T-helper 17 cell (primary cell): Measurements from ENCODE around the gene ASGR2. TPM values are rescaled to one million over a fixed set of nuclear protein-coding genes. Genes with fewer than 3 reads are reported as not detected.
"Not testable (repeated sequence)": the region's sequence is repeated elsewhere in the genome, so short reads cannot be mapped to it uniquely, and the experiment has no call there.

Experiments used
- ATAC-seq: fragments of 150-1000 bp; cut with Tn5 transposase; 2 replicates; pipeline ENCODE4 v1.10.0; 2021; ENCODE audit warnings: mild to moderate bottlenecking, moderate library complexity
- DNase-seq, 3 donors: peaks; one replicate each; pipeline versions ENCODE4 v3.0.0 to v3.0.0-alpha.2; 2020 to 2021
- H3K9me3 ChIP-seq: one replicate; pipeline ENCODE4 v1.7.0; 2013; ENCODE audit warnings: low read length, mild to moderate bottlenecking; ENCODE audit not compliant: control insufficient read depth, poor library complexity, severe bottlenecking
- H3K27ac Mint-ChIP-seq: one replicate; pipeline ENCODE4 v1.8.0; 2022; ENCODE audit warnings: mild to moderate bottlenecking, moderate library complexity, mixed read lengths
- H3K27me3 Mint-ChIP-seq: one replicate; pipeline ENCODE4 v1.8.0; 2022; ENCODE audit warnings: mixed read lengths
- H3K36me3 Mint-ChIP-seq: one replicate; pipeline ENCODE4 v1.8.0; 2022; ENCODE audit warnings: low read depth, mixed read lengths
- H3K4me1 Mint-ChIP-seq: one replicate; pipeline ENCODE4 v1.8.0; 2022; ENCODE audit warnings: mild to moderate bottlenecking, mixed read lengths
- H3K4me3 Mint-ChIP-seq: one replicate; pipeline ENCODE4 v1.8.0; 2022; ENCODE audit warnings: mild to moderate bottlenecking, moderate library complexity, mixed read lengths
- total RNA-seq, 4 donors: library from RNA in 2 of 4; stranded (reverse) in 2 of 4; gene quantifications; one replicate each; pipeline ENCODE4 v1.2.3 and lab custom pipeline; 2022 to 2026

Gene ASGR2
- total RNA-seq, 2 donors from 2014 or later: 0.67 to 0.78 TPM

DNA sequence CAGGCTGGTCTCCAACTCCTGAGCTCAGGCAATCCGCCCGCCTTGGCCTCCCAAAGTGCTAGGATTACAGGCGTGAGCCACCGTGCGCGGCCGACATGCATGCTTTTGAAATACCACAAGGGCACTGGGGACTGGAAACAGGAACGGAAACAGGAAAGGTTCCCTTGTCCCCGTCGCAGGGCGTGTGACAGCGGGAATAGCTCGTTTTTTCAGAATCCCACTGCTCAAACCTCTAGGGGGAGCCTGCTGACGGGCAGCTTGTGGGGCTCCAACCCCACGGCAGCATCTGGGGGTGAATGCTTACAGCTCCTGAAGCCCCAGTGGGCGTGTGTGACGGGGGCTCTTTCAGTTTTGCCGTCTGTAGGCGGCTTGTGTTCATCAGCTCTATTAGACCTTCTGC, 18.8 kb upstream of the ASGR2 start:
- Mint-ChIP-seq H3K36me3 (no peaks in the 10 kb centered on the region), H3K4me1 (peaks cover 18% of the 10 kb centered on the region), H3K27ac (peak overlapping the region; percentile 97), H3K4me3 (peak overlapping the region; percentile 84), H3K27me3 (no peaks in the 10 kb centered on the region)
- no peaks in the 10 kb centered on the region for H3K9me3 ChIP-seq
- ATAC-seq (peak; percentile 12), DNase-seq (peak in 1 of 3 donors; percentile 35)

DNA sequence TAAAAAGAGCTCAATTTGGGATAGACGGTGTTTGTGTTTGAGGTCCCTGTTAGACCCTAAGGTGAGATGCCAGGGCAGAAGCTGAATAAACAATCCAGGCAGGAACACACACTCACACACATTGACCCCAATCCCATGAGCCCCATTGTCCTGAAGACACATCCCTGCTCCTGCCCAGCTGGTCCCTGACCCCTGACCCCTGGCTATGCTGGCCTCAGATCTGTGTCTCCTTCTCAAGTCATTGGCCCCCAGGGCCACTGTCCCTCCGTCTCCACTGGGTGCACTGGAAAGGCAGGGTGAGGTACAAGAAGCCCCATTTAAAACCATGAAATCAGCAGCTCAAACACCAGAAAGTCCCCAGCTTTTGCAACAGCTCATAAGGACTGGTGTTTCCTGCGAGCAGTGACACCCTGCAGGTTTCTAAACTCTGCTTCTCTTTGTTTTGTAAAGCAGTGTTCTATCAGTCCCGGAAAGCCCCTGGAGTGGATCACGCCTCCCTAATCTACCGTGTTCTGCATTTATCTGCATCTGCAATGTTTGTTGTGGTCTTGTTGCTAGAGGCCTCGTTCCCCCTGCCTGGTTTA, 18.0 kb upstream of the ASGR2 start:
- H3K4me3 Mint-ChIP-seq: peak overlapping the region; percentile 84
- peaks cover 18% of the 10 kb centered on the region for H3K4me1 Mint-ChIP-seq
- H3K36me3 Mint-ChIP-seq: no peaks in the 10 kb centered on the region
- H3K27ac Mint-ChIP-seq: peak overlapping the region; percentile 97
- peak; percentile 98 for ATAC-seq
- peak; percentile 16 to 60 (median 52) for DNase-seq
- H3K27me3 Mint-ChIP-seq: no peaks in the 10 kb centered on the region
- no peaks in the 10 kb centered on the region for H3K9me3 ChIP-seq

DNA sequence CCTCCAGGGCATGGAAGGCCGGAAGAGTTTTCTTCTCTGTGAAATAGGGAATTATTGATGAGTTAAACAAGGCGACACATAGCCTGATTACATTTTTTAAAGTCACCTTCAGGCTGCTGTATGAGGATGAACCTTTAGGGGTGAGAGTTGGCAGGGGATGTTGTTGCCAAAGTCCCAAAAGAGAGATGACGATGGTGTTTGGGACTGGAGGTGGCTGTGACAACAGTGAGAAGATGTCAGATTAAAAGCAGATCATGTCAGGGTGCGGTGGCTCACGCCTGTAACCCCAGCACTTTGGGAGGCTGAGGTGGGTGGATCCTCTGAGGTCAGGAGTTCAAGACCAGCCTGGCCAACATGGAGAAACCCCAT, 16.8 kb upstream of the ASGR2 start:
- no peaks in the 10 kb centered on the region for H3K36me3 Mint-ChIP-seq
- peaks cover 18% of the 10 kb centered on the region for H3K4me1 Mint-ChIP-seq
- ATAC-seq (no peak), DNase-seq (no peak)
- no peaks in the 10 kb centered on the region for H3K27me3 Mint-ChIP-seq
- H3K4me3 Mint-ChIP-seq: peak overlapping the region; percentile 82
- H3K27ac Mint-ChIP-seq: peak overlapping the region; percentile 97
- H3K9me3 ChIP-seq: no peaks in the 10 kb centered on the region

DNA sequence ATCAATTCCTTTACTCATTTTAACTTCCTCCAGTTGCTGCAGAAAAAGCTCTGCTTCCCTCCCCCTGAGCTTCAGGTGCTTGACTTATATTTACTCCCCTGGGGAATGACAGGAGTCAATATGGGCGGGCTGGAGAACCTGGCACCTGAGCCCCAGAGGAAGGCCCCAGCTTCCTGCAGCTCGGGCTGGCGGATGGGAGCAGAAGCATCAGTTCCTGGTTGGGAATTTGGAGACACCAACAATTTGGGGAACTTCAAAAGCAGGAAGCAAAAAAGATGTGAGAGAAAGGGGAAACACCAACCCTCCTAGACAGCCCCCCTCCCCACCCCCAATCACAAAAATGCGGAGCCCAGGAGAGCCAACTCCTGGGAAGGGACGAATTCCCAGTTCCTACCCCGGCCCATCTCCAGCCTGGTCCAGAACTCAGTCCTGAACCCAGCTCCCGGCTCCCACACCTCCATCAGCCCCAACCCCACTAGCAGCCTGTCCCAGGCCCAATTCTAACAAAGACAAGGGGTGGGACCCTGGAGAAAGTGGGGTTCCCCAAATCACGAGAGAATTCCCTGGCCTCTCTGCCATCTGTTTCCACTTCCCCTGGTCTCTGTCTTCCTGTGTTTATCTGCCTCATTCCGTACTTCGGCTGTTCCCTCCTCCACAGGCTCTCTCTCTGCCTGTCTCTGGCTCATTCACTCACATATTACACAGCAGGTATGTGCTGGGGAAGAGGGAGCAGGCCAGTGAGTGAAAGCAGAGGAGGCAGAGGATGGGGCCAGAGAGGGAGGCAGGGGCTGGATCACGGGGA, 16.2 kb upstream of the ASGR2 start:
- H3K4me1 Mint-ChIP-seq: peaks cover 16% of the 10 kb centered on the region
- no peak for DNase-seq
- H3K9me3 ChIP-seq: no peaks in the 10 kb centered on the region
- peak overlapping the region; percentile 97 for H3K27ac Mint-ChIP-seq
- H3K36me3 Mint-ChIP-seq: no peaks in the 10 kb centered on the region
- H3K27me3 Mint-ChIP-seq: no peaks in the 10 kb centered on the region
- ATAC-seq: no peak
- peak overlapping the region; percentile 82 for H3K4me3 Mint-ChIP-seq

DNA sequence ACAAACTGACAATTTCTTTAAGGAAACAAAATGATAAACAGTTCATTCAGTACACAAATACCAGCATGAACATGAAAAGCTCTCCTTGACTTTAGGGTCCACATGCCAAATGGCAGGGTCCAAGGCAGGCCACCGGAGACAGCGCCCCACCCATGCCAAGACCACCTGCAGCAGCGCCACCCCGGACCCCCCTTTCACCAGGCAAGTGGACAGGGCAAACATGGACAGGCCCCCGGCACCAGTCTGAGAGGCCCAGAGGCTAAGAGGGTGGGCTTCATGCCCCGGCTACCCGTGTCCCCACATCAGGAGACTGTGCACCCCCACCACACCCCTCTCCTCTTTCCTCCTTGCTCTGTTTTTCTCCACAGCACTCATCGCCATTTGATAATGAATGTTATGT, 14.7 kb upstream of the ASGR2 start:
- no peak overlapping the region for H3K27ac Mint-ChIP-seq

DNA sequence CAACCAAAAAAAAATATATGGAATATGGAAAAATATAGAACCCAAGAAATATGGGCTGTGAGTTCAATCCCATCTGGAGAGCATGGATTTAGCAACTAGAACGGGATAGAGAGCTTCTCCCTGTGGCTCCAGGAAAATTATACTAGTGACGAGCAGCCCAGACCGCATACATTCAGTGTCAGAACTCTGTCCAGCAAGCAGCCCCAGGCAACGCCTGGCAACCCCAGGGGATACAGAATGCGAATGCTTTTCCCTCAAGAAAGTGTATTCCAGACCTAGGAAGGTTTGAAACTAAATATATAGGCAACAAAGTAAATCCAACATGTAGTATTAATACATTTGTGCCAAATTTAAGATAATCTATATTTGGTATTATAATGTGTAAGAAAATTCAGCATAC, 13.5 kb upstream of the ASGR2 start:
- no peaks in the 10 kb centered on the region for H3K9me3 ChIP-seq
- H3K27ac Mint-ChIP-seq: no peak overlapping the region
- peaks cover 13% of the 10 kb centered on the region for H3K4me1 Mint-ChIP-seq
- H3K27me3 Mint-ChIP-seq: peaks cover 4% of the 10 kb centered on the region
- H3K36me3 Mint-ChIP-seq: no peaks in the 10 kb centered on the region
- no peak overlapping the region for H3K4me3 Mint-ChIP-seq
- ATAC-seq: no peak
- DNase-seq: no peak

More for the DNA sequence above, 14.7 kb upstream of the ASGR2 start:
- no peaks in the 10 kb centered on the region for H3K9me3 ChIP-seq
- no peak for DNase-seq
- Mint-ChIP-seq H3K27me3 (no peaks in the 10 kb centered on the region), H3K4me3 (no peak overlapping the region), H3K4me1 (peaks cover 16% of the 10 kb centered on the region), H3K36me3 (no peaks in the 10 kb centered on the region)
- ATAC-seq: no peak

DNA sequence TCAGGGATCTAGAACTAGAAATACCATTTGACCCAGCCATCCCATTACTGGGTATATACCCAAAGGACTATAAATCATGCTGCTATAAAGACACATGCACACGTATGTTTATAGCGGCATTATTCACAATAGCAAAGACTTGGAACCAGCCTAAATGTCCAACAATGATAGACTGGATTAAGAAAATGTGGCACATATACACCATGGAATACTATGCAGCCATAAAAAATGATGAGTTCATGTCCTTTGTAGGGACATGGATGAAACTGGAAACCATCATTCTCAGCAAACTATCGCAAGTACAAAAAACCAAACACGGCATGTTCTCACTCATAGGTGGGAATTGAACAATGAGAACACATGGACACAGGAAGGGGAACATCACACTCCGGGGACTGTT, 12.9 kb upstream of the ASGR2 start:
- not testable (repeated sequence) for ATAC-seq, H3K9me3 ChIP-seq, H3K4me1 Mint-ChIP-seq, H3K27ac Mint-ChIP-seq, H3K27me3 Mint-ChIP-seq, H3K36me3 Mint-ChIP-seq, DNase-seq, H3K4me3 Mint-ChIP-seq

DNA sequence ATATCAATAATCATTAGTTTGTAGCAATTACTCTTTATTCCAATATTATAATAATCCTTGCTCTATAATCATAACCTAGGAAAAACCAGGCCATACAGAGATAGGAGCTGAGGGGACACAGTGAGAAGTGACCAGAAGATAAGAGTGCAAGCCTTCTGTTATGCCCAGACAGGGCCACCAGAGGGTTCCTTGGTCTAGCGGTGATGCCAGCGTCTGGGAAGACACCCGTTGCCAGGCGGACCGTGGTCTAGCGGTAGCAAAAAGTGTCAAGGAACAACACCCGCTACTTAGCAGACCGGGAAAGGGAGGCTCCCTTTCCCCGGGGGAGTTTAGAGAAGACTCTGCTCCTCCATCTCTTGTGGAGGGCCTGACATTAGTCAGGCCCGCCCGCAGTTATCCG, 11.8 kb upstream of the ASGR2 start:
- not testable (repeated sequence) for H3K36me3 Mint-ChIP-seq, H3K4me1 Mint-ChIP-seq, H3K27ac Mint-ChIP-seq, H3K4me3 Mint-ChIP-seq, H3K27me3 Mint-ChIP-seq, ATAC-seq, H3K9me3 ChIP-seq, DNase-seq

DNA sequence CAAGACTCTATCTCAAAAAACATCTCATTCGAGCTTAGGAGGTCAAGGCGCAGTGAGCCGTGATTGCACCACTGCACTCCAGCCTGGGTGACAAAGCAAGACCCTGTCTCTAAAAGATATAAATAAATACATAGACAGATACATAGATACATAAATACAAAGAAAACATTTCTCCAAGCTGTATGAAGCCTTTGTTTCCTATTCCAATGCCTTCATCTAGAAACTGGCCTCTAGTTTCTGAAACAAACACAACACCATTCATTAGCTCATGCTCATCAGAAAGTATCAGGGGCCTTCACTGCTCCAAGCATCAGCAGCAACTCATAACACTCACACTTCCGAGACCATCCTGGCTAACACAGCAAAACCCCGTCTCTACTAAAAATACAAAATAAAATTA, 10.3 kb upstream of the ASGR2 start:
- DNase-seq (no peak), ATAC-seq (no peak)
- Mint-ChIP-seq H3K36me3 (peaks cover 2% of the 10 kb centered on the region), H3K4me1 (peaks cover 2% of the 10 kb centered on the region), H3K4me3 (no peak overlapping the region), H3K27ac (no peak overlapping the region), H3K27me3 (peaks cover 24% of the 10 kb centered on the region)
- H3K9me3 ChIP-seq: no peaks in the 10 kb centered on the region

DNA sequence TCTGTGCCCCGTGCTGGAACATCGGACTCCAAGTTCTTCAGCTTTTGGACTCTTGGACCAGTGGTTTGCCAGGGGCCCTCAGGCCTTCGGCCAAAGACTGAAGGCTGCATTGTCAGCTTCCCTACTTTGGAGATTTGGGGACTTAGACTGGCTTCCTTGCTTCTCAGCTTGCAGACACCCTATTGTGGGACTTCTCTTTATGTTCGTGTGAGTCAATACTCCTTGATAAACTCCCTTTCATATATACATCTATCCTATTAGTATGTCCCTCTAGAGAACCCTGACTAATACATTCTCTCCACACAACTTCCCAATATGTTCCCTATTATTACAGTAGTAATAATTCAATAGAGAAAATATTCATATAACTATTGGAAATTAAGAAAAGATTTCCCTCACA, 9.2 kb upstream of the ASGR2 start:
- no peak overlapping the region for H3K27ac Mint-ChIP-seq

DNA sequence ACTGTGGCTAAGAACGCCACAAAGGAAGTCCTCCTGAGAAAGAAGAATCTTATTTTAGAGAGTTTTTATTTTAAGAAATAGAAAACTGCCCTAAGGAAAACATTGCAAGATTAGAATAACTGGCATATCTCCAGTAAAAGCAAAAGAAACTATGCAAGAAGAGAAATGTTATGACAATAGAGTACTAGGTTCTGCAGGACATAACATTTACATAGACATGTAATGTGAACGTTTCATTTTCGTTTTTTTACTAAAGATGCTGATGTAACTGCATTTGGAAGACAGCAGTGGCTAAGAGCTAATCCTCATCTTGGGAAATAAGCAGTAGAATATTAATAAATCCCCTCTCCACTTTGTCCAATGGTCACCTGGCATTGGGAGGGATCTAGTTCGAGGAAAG, 7.8 kb upstream of the ASGR2 start:
- peaks cover 2% of the 10 kb centered on the region for H3K4me1 Mint-ChIP-seq
- H3K27ac Mint-ChIP-seq: no peak overlapping the region
- peaks cover 33% of the 10 kb centered on the region for H3K27me3 Mint-ChIP-seq
- no peak for DNase-seq
- peaks cover 2% of the 10 kb centered on the region for H3K36me3 Mint-ChIP-seq
- no peak overlapping the region for H3K4me3 Mint-ChIP-seq
- no peak for ATAC-seq
- no peaks in the 10 kb centered on the region for H3K9me3 ChIP-seq

More for the DNA sequence above, 9.2 kb upstream of the ASGR2 start:
- peaks cover 2% of the 10 kb centered on the region for H3K4me1 Mint-ChIP-seq
- H3K9me3 ChIP-seq: no peaks in the 10 kb centered on the region
- no peak for DNase-seq
- H3K4me3 Mint-ChIP-seq: no peak overlapping the region
- H3K36me3 Mint-ChIP-seq: peaks cover 2% of the 10 kb centered on the region
- H3K27me3 Mint-ChIP-seq: peaks cover 33% of the 10 kb centered on the region
- no peak for ATAC-seq

DNA sequence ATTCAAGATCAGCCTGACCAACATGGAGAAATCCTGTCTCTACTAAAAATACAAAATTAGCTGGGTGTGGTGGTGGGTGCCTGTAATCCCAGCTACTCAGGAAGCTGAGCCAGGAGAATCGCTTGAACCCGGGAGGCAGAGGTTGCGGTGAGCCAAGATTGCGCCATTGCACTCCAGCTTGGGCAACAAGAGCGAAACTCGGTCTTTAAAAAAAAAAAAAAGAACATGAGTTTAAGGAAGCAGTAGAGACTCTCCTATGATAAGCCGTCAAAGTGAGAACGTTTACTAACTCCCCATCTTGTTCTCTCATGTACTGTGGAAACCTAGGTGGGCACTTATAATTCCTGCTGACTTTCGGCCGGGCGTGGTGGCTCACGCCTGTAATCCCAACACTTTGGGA, 6.0 kb upstream of the ASGR2 start:
- H3K27me3 Mint-ChIP-seq: peaks cover 33% of the 10 kb centered on the region
- not testable (repeated sequence) for DNase-seq, ATAC-seq

DNA sequence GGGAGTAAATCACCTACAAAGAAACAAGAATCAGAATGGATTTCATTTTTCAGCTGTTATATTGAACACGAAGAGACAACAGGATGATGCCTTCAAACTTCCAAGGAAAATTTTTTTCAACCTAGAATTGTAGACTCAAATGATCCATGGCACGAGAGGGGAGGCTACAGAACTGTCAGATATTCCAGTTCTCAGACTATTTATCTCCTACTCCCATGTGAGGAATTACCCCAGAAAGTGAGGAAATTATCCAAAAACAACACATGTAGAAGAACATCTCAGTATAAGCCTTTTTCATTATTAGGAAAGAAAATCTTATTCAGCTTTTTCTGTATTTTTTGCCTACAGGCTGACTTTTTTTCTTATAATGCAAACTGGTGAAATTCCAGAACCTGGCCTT, 5.5 kb upstream of the ASGR2 start:
- ATAC-seq (no peak), DNase-seq (no peak)
- H3K4me3 Mint-ChIP-seq: no peak overlapping the region
- H3K9me3 ChIP-seq: no peaks in the 10 kb centered on the region
- H3K4me1 Mint-ChIP-seq: peaks cover 2% of the 10 kb centered on the region
- no peak overlapping the region for H3K27ac Mint-ChIP-seq
- peaks cover 2% of the 10 kb centered on the region for H3K36me3 Mint-ChIP-seq
- peaks cover 33% of the 10 kb centered on the region for H3K27me3 Mint-ChIP-seq

More for the DNA sequence above, 6.0 kb upstream of the ASGR2 start:
- H3K4me3 Mint-ChIP-seq, H3K36me3 Mint-ChIP-seq, H3K27ac Mint-ChIP-seq, H3K9me3 ChIP-seq, H3K4me1 Mint-ChIP-seq: not testable (repeated sequence)

DNA sequence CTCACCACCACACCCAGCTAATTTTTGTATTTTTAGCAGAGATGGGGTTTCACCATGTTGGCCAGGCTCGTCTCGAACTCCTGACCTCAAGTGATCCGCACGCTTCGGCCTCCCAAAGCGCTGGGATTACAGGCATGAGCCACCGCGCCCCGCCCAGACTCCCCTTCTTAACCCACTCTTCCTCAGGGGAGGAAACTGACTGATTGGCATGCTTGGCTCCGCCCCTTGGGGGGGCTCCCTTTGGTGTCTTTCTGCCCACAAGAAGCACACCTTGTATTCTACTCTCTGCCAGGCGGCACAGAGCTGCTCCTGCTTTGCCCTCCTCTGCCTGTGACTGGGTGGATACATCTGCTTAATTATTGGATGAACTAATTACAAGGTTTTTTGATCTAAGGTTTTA, 4.7 kb upstream of the ASGR2 start:
- Mint-ChIP-seq H3K4me3 (no peak overlapping the region), H3K36me3 (peaks cover 2% of the 10 kb centered on the region), H3K4me1 (peaks cover 2% of the 10 kb centered on the region), H3K27me3 (peaks cover 33% of the 10 kb centered on the region), H3K27ac (no peak overlapping the region)
- ATAC-seq: no peak
- no peak for DNase-seq
- no peaks in the 10 kb centered on the region for H3K9me3 ChIP-seq
